Activated T-helper 1 cell treated with Interleukin-2 at 50 U/mL for 16 hours (primary cell): ENCODE measurements around the gene CYB5RL.
"Not testable (repeated sequence)": the region's sequence is repeated elsewhere in the genome, so short reads cannot be mapped to it uniquely, and the experiment has no call there.

Source experiments
- DNase-seq: peaks from one replicate; pipeline ENCODE4 v3.0.0-alpha.2; 2020; ENCODE audit warnings: low read depth

Gene CYB5RL

DNA sequence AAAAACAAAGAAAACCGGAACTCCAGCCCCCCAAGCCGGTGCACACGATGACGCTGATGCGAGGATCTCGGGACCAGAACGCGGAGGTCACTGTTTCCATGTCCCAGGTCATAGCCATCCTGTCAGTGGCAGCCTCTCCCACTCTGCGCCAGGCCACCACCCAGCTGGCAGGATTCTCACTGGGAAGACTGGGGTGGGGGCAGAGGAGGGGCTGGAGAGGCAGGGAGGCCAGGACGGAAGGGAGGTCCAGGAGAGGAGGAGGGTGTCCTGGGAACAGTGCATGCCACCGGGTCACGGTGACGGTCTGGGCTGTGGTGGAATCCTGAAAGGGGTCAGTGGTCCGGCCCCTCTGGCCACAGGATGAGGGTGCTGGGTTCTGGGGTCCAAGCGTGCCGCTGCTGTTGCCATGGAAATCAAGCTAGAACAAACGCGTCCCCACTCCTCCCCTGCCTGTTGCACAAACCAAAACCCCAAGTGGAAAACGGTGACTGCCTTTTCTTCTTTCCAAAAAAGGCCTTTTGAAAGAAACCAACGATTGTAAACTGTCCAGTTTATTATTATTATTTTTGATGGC, 26.2 kb upstream of the CYB5RL start:
- DNase-seq = no peak

DNA sequence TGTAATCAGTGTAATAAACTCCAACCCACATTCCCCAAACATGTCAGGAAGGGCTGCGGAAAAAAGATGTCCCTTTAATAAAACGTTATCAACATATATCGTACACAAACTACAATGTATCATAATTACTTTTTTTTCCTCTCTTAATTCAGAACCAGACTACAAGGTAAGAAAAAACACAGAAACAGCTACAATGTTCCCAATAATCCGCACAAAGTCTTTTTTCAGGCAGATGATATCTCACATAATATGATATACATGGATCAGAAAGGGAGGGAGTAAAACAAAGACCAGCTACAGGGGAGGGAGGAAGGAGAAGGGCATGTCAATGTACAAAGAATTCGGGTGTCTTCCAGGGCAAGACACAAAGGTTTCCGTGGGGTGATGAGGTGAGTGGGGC, 25.5 kb upstream of the CYB5RL start:
- no peak for DNase-seq

DNA sequence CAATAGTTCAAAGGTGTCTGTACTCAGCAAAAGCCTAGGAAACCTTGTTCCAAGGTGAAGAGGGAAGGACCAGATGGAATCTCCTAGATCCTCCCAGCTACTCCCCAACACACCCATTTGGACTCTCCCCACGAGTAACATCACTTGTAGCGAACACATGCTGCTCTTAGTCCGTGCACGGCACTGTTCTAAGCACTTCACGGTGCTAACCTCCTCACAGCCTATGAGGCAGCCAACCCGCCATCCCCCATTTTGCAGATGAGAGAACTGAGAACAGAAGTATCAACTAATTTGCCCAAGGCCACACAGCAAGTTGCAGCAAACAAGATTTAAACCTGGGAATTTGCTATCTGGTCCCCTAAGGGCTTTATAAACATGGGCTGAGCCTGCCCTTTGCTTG, 24.4 kb upstream of the CYB5RL start:
- DNase-seq = no peak

DNA sequence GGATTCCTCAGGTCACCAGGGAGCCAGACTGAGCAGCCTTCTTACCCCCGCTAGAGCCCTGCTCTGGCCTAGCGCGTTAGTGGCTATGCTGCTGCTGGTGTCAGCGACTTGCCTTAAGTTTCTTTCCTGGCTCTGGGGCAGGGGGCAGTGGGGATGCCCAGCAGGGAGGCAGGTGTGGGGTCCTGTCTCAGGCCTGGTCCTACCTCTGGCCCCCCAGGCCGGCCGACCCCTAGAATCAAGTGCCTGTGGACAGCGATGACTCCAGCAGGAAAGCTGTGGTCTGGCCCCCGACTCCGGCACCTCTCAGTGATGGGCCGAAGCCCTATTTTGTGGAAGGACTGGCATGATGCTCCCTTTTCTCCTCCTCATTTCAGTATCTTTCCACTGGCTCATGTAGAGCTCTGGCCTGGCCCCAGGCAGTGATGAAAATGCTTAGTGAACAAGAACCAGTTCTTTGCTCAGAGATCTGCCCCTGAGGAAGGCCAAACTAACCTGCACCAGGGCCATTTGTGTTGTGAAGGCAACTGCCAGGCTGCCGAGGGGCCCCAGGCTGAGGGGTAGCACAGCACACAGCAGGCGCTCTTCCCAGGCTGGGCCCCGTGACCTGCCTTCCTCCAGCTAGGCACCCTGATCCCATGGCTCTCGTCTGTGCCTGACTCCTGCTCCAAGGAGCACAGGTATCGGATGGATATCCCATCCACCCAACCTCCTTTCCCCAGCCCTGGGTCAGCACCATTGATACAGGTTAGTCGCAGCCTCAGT, 23.8 kb upstream of the CYB5RL start:
- no peak for DNase-seq

- DNase-seq = no peak
Measured at GRCh38 chr1:54222711-54223110, 22.9 kb upstream of the CYB5RL start.

DNA sequence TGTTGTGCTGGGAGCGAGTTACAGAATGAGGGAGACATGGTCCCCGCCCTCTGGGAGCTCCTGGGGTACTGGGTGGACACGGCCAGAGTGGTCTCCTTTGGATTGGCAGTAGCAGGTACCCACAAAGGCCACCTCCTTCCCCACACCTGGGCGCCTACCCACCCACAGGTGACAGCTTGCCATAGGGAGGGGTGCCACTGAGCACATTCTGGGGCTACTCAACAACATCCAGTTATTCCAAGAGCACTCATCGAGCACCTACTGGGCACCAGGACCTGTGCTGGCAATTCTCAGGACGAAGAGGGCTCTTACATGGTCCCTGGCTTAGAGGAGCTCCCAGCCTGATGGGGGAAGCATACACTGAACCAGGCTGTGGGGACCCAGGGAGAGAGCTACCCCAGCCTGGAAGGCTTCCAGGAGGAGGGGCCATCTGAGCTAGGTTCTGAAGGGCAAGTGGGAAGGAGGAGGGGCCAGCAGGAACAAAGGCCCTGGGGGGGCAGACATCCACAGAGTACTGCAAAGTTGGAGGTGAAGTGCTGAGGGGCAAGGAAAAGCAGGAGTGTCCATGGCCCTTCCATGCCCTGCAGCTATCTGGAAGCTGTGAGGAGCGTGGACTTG, 22.1 kb upstream of the CYB5RL start:
- no peak for DNase-seq

DNA sequence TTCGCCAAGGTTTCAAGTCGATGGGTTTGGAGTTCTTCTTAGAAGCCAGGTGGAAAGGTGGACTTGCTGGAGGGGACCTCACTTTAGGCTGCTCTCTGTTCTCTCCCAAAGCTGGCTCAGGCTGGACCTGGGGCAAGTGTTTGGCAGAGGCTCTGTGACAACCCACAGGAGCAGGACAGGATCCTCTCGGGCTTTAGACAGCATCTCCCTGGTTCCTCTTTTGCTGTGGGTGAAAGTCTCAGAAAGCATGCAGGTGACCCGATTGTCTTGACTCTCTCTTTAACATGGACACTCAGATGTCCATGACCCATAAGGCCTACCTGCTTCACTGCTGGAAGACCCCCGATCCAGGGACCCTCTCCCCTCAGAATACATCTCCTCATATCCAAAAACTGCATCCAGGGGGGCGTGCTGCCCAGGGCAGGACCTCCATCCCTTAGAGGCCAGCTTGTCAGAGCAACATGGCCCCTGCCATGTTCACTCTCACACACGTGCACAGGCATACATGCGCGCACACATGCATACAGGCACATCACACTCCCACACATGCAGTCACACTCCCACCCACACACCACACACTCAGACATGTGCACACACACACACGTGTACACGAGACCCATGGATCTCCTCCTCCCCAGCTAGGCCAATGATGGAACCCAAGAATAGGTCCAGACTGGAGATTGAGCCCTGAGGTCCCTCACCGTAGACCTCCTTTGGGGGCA, 21.4 kb upstream of the CYB5RL start:
- DNase-seq = no peak

GRCh38 chr1:54220004-54220811, 20.4 kb upstream of the CYB5RL start:
- DNase-seq = no peak

DNA sequence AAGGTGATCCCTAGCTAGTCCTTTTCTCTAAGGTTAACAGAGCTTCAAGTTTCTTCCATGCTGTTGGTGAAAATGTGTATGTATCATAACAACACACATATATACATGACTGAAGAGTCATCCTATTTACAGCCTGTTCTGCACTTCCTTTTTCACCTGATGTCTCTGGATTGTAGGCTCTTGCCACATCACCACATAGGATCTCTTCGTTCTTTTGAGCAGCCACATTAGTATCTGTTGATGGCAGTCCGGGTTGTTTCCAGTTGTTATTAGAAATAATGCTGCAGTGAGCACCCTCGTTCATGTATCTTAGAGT, 19.8 kb upstream of the CYB5RL start:
- no peak for DNase-seq

DNA sequence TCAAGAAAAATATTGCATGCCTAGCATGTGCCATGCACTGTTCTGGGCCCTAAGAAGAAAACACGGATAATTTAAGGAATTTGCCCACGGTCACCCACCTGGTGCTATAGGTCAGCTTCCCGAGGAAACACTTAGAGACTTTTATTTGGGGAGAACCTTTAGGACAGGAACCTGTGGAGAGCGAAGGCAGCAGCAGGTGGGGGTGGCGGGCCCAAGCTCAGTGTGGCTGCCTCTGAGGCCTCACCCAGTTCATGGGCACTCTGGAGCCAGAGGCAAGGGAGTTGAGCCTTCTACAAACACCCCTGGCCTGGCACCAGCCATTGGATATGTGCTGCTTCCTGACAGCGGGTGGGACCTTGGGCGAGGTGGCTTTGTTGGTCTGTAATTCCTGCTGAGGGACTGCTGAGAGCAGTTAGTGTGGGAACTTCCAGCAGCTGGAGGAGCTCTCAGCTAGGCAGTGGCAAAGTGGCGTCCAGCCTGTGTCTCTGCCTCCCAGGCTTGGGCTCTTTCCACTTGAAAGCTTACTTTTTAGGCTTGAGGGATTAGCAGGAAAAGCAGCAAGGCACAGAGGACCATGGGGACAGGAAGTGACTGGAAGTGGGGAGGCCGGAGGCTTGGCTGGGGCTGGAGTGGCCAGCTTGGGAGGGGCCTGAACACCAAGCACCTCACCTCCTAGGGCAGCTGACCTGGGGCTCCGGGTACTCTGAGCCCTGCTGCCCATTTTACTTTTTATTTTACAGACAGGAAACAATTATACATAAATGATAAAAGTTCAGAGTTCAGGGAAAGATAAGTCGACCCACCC, 19.3 kb upstream of the CYB5RL start:
- DNase-seq = no peak

GRCh38 chr1:54215523-54215922, 15.7 kb upstream of the CYB5RL start:
- no peak for DNase-seq

- no peak for DNase-seq
Measured at GRCh38 chr1:54212872-54213271, 13.0 kb upstream of the CYB5RL start.

GRCh38 chr1:54207896-54208295, 8.1 kb upstream of the CYB5RL start:
- DNase-seq = not testable (repeated sequence)

GRCh38 chr1:54207287-54207686, 7.5 kb upstream of the CYB5RL start:
- no peak for DNase-seq

DNA sequence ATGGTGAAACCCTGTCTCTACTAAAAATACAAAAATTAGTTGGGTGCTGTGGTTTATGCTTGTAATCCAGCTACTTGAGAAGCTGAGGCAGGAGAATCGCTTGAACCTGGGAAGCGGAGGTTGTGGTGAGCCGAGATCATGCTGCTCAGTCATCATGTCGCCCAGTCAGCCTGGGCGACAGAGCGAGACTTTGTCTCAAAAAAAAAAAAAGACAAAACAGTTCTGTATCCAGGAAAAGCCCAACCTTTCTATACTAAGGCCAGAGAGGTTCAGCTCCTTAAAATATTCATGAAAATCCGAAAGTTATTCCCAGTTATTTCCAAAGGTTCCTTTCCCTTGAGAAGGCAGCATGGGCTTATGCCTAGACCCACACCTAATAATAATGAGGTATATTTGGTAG, 4.4 kb upstream of the CYB5RL start:
- no peak for DNase-seq

DNA sequence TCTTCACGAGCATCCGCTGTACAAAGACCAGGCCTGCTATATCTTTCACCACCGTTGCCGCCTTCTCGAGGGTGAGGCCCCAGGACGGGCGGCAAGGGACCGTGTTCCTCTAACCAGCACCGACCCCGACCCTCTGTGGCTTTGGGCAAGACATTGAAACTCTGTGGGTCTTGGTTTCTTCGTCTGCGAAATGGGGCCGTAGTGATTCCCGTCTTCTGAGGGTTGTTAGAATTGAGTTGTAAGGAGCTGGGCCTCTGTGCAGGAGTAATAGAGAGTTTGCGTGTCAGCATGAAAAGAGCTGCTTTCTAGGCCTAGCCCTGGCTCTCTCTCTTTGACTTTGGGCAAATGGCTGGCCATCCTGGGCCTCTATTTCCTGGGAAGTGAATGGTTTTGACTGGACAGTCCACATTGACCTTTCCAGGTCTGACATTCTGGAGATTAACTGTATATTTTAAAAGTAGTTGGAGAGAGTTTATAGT, 728 bp upstream of the CYB5RL start:
- DNase-seq = no peak

DNA sequence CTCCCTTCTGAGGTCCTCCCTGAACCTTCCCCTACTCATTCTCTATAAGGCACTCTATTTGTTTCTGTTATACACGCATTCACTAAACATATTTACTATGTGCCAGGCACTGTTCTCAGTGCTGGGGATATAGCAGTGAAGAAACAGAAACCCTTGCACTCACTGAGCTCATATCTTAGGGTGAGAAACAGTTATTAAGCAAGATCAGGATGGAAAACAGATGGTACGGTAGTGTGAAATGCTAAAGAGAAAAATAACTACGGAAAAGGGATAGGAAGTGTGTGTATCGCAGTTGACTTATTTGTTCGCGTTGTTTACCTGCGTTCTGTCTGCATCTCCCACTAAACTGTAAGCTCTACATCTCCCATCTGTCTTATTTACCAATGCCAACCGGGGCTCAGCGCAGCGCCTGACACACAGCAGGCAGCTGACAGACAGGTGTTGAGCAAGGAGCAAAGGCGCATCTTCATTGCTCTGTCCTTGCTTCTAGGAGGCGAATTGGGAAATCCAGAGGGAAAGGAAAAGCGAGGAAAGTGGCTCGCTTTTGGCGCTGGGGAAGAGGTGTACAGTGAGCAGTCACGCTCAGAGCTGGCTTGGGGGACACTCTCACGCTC, 572 bp downstream of the CYB5RL start:
- DNase-seq = no peak

DNA sequence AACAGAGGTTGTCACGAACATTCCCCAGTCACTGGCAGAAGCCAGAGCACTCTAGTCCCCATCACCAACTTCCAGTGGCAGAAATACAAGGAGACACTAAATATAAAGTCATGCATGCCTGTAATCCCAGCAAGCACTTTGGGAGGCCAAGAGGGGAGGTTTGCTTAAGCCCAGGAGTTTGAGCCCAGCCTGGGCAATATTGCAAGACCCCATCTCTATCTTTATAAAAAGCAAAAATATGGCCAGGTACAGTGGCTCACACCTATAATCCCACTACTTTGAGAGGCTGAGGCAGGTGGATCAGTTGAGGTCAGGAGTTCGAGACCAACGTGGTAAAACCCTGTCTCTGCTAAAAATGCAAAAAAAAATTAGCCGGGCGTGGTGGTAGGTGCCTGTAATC, 6.4 kb downstream of the CYB5RL start:
- no peak for DNase-seq

DNA sequence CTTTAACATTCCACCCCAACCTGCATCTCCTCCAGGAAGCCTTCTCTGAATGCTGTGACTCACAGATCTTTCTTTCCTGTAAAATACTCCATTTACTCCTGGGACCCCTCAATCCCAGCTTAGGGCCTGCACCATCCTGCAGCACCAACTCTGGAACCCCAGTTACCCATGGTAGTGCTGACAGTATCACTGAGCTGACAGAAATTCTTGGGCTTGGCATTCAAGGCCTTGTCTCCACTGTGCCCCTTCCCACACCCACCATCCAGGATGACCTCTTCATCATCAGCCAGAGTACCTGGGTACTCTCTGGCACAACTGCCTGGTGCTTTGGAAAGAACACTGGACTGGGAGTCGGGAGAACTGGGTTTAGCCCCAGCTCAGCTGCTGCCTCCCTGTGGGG, 8.3 kb downstream of the CYB5RL start:
- no peak for DNase-seq

- DNase-seq = no peak
Measured at GRCh38 chr1:54190526-54190925, 9.3 kb downstream of the CYB5RL start.

GRCh38 chr1:54188291-54188690, 11.5 kb downstream of the CYB5RL start:
- DNase-seq = no peak
